ENCODE measurements around the gene VWA3B.

Gene VWA3B

GRCh38 chr2:98172150-98172765 is 85.3 kb downstream of the VWA3B start:
- DNase-seq (ENCODE audit: low read depth in 2 of 2), result no peak

DNA sequence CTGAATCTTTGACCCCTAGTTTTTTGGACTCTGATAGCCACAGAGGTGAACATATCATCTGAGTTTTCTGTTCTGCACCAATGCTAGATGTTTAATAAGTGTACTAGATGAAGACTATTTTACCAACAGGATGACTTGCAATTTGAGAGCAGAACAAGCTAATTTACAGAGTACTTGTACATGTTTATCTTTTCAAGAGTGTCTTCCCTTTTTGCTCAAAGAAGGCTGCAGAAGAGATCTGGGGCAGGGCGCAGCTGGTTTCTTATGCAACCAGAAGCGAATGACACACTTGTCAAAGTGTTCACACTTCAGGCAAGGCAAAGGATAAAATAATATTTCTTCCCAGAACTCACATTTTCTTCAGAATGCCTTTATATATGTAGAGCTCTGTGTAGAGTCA is 86.0 kb downstream of the VWA3B start:
- DNase-seq (ENCODE audit: low read depth in 2 of 2), result no peak

DNA sequence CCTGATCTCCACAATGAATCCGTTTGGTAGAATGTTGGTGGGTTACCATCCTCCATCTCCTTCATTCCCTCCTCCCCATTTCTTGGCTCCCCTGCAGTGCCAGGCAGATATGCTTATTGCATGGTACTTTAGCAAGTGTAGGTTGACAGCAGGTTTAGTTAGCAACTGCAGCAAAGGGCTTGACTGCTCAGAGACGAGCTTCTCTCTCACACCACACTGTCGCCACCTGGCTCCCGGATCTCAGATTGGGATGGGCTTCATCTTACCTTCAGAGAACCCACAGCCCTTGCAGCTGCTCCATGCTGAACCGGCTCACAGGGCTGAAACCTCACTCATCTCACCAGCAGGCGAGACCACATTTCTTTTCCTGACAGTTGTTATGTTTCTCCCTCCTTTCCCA is 88.8 kb downstream of the VWA3B start:
- DNase-seq (ENCODE audit: low read depth in 2 of 2), result no peak

- no peak for DNase-seq (ENCODE audit: low read depth in 2 of 2)
Observed at GRCh38 chr2:98177286-98177685, 90.3 kb downstream of the VWA3B start.

GRCh38 chr2:98177986-98178385 is 91.0 kb downstream of the VWA3B start:
- DNase-seq (ENCODE audit: low read depth in 2 of 2), result no peak

GRCh38 chr2:98180456-98180855 is 93.5 kb downstream of the VWA3B start:
- no peak for DNase-seq (ENCODE audit: low read depth in 2 of 2)

- DNase-seq (ENCODE audit: low read depth in 2 of 2), result no peak
Observed at GRCh38 chr2:98181346-98181745, 94.4 kb downstream of the VWA3B start.

DNA sequence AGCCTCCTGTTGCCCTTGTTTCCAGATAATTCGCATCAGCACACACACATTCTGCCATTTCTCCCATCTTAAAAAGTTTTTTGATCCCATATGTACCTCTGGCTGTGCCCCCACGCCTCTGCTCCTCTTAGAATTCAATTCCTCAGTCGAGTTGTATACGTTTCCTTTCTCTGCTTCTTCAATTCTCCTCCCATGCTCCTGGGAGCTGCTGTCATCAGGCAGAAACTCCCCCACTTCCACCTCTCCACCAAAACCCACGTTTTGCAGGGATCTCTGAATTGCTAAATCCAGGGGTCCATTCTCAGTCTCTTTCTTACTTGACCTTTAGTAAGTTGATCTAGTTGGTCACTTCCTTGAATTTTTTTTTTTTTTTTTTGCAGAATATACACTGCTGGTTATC is 98.8 kb downstream of the VWA3B start:
- DNase-seq (ENCODE audit: low read depth in 2 of 2), result no peak

DNA sequence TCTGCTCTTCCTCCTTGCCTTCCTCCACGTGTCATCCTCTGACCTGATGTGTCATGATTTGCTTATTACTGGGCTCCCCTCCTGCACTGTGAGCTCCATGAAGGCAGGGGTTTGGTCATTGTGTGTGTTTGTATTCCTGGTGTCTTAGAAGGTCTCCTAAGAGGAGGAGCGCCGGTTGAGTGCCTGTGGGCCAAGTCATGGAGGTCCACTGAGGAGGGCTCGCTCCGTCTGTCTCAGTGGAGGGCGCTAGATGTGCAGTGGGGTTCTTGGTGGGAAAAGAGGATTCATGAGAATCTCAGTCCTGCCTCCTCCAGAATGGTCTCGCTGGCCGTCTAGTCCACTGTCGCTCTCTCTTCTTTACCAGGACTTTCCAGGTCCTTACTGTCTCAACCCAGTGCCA is 100.2 kb downstream of the VWA3B start:
- no peak for DNase-seq (ENCODE audit: low read depth in 2 of 2)

DNA sequence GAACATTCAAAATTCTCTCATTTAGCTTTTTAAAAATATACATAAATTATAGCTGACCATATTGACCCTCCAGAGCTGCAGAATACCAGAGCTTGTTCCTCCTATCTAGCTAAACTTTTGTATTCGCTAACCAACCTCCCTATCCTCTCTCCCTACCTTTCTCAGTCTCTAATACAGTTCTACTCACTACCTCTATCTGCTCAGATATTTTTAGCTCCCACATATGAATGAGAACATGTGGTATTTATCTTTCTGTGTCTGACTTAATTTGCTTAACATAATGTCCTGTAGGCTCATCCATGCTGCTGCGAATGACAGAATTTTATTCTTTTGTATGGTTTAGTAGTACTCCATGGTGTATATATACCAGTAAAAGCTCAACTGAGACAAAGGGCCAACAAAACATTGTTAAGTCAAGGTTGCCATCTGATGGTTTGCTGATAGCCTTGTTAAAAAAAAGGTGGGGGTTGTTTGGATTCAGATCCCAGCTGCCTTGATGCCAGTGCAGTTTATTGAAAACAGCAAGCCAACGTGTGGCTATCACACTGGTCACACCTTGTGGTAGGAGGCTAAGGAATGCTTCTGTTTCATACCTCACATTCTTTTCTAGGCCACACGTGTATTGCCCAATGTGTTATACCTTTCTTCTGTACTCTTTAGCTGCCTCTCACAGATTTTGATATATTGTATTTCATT is 101.5 kb downstream of the VWA3B start:
- DNase-seq (ENCODE audit: low read depth in 2 of 2), result no peak

DNA sequence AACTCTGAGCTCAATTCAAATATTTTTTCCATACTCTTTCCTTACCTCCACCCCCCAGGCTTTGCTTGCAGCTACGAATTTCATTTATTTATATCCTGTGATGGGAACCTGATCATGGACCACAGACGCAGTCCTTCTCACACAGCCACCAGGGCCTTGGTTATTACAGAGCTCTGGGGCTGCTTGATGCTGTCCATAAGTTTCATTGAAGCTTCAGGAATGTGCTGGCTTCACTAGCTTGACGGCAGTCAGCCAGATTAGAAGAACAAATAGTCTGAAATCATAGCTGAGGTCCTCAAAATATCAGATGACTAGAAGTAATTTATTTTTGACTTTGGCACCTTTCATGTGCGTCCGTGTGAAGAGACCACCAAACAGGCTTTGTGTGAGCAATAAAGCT is 104.9 kb downstream of the VWA3B start:
- no peak for DNase-seq (ENCODE audit: low read depth in 2 of 2)

DNA sequence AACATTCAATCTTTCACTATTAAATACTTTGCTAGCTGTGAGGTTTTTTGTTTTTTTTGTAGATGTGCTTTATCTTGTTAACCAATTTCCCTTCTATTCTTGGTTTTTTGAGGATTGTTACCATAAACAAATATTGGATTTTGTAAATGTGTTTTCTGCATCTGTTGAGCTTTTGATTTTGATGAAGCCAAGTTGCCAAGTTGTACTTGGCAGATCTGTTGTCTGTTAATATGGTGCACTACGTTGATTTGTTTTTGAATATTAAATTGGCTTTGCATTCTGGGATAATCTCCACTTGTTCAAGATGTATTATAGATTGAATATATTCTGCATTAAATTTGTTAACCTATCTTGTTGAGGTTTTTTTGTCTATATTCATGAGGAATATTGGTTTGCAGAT is 114.6 kb downstream of the VWA3B start:
- DNase-seq (ENCODE audit: low read depth in 2 of 2), result no peak

GRCh38 chr2:98205889-98206288 is 118.9 kb downstream of the VWA3B start:
- DNase-seq (ENCODE audit: low read depth in 2 of 2), result no peak

- DNase-seq (ENCODE audit: low read depth in 2 of 2), result no peak
Observed at GRCh38 chr2:98212092-98213000, 125.4 kb downstream of the VWA3B start.

DNA sequence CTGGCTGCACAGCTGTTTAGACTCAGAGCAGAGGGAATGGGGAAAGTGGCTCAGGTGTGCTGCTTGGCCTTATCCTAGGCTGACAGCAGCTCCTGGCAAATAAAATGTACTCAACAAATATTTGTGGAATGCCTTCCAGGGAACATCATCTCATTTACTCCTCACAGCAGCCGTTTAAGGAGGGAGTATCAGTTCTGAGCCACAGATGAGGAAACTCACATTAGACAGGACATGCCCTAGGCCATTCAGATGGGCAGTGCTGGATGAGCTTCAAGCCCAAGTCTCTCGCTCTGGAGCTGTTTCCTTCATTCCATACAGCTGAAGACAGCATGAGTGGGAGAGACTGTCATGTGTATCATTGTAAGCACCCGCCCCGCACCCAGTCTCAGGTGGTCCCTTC is 129.6 kb downstream of the VWA3B start:
- DNase-seq (ENCODE audit: low read depth in 2 of 2), result no peak

- DNase-seq (ENCODE audit: low read depth in 2 of 2), result no peak
Observed at GRCh38 chr2:98219152-98219551, 132.2 kb downstream of the VWA3B start.

- DNase-seq (ENCODE audit: low read depth in 2 of 2), result no peak
Observed at GRCh38 chr2:98233941-98234340, 147.0 kb downstream of the VWA3B start.

DNA sequence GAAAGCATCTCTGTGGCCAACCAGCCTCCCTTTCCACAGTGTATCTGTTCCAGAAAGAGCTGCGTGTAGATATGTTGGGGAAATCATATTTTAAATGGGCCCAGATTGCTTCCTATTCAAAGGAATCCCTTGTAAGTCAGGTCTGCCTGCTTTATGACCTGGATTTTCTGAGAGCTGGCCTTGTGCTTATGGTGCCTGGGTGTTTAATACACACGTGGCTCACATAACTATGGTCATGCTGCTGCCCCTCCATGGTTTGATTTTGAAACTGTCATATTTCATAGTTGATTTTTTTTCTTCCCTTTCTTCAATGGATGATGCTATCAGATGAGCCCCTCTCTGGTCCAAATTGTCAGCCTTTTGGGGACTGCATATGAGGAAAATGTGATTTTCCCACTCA is 147.8 kb downstream of the VWA3B start:
- no peak for DNase-seq (ENCODE audit: low read depth in 2 of 2)

- DNase-seq (ENCODE audit: low read depth in 2 of 2), result no peak
Observed at GRCh38 chr2:98236935-98237334, 150.0 kb downstream of the VWA3B start.

DNA sequence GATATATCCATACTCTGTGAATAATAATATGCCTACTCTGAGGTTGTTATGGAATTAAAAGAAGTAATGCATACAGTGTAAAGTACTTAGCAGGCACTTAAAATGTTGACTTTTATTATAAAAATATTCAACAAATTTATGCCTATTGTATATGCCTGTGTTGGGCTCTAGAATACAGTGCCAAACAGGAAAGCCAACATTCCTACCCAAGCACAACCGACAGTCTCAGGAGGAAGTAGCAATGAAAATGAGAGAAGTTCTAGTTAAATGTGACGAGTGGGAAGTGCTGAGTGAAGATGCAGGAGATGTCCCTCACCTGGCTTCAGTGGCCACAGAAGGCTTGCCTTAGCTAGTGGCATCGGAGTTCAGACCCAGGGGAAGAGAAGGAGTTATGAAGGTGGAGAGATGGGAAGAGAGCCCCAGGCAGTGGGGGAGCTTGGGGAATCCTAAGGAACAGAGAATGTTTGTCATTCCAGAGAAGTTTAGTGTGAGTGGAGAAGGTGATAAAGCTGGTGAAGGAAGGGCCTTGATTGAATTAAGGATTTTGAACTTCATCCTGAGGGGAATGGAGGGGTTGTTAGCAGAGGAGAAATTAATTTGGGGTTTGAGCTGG is 153.9 kb downstream of the VWA3B start:
- no peak for DNase-seq (ENCODE audit: low read depth in 2 of 2)

DNA sequence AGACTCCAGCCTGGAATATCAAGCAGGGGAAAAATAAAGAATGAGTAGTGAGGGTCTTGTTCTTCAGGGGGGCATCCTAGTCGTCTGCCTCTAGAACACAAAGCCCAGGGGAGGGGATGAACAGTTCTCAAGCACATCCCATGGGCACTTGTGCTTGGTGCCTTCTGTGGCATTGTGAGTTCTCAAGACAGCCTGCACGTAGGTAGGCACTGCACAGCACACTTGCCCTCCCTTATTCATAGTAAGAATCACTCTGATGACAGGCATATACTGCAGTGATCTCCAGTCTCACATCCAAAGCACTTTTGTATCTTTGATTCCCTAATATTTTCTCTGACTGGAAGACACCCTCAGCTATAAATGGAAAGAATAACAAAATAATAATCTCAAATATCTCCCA is 154.6 kb downstream of the VWA3B start:
- no peak for DNase-seq (ENCODE audit: low read depth in 2 of 2)

DNA sequence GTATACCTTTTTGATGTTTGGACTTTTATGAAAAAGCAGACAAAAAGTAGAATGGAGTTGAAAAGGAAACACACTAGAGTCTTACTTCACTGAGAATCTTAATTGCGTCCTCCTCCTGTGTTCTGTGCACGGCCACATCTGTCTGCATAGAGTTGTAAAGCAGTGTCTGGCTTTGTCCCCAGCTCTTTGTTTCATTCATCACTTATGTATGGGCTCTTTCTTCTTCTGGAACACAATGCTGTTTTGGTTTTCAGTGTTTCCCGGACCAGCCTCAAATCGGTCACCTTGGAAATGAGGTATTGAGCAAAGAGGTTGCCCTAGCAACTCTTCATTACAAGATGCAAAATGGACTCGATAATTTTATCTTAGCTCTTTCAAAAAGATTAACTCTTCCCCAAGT is 155.0 kb downstream of the VWA3B start:
- no peak for DNase-seq (ENCODE audit: low read depth in 2 of 2)

Data from fibroblast of skin of left biceps (primary cell).